Heart left ventricle (tissue), 13 donors: ENCODE data around the gene OGFOD3.

Experiments used
- CTCF ChIP-seq, 12 donors: fragments of 200-600 bp; sonication (generic) in 4 of 12; IDR thresholded peaks; one replicate each; pipeline versions ENCODE4 v1.5.0 to v1.8.0; 2018 to 2022; ENCODE audit warnings: antibody characterized with exemption in 12 of 12, mild to moderate bottlenecking in 5 of 12
- POLR2A ChIP-seq, 2 donors: fragments of 450-650 bp; IDR thresholded peaks; one replicate each; pipeline ENCODE4 v1.6.1; 2017; ENCODE audit warnings: antibody characterized with exemption in 2 of 2, mild to moderate bottlenecking in 2 of 2, moderate library complexity in 2 of 2
- donor health status: ischemic (EF 13 %, LVEDD 7.1; RV severe dilation, severe dysfunction).
- donor health status: DM: no; HTN: yes; CAD: no.
- donor health status: DM: no; HTN: no; CAD: no.
- donor health status: ischemic (EF 25% LVEDD 6.9; RV normal size, moderate dysfunction).
- donor health status: ischemic (EF 25% LVEDD 5.7; RV mildly dilated, moderate dysfunction).
- donor health status: ischemic (EF 35%, LVEDD 5.7; RV mildly dilated, moderate dysfunction).
- donor health status: nonischemic (EF 11% LVEDD 7.7; RV severe dilation, severe dysfunction).
- donor health status: DM: yes; HTN: yes; CAD: no.
- donor health status: PGD.
- donor health status: ischemic (EF 29% LVEDD 5.4; RV normal size, mild dysfunction).
- donor health status: nonischemic (EF 23%, LVEDD 6.1; RV moderate dilation, normal function).

- TF ChIP-seq CTCF (IDR thresholded peaks at IDR 0.05) (no peak), POLR2A (IDR thresholded peaks at IDR 0.05) (no peak)
Measured at GRCh38 chr17:82396601-82397435, 21.6 kb downstream of the OGFOD3 start.
